H9 (cell line): ENCODE measurements around the gene NFASC. TPM values are rescaled to one million over a fixed set of nuclear protein-coding genes. Genes with fewer than 3 reads are reported as not detected.

ENCODE experiments used
- DNase-seq: peaks from one replicate; pipeline ENCODE4 v3.0.0-alpha.2; 2017
- H2AFZ ChIP-seq: one replicate; pipeline ENCODE4 v1.6.1; 2013; ENCODE audit warnings: mild to moderate bottlenecking, low read length, control low read depth, moderate library complexity
- H2AK5ac ChIP-seq: 2 replicates; pipeline ENCODE4 v1.6.1; 2013; ENCODE audit warnings: low read length, control low read depth, mixed read lengths; ENCODE audit not compliant: insufficient read length
- H2BK120ac ChIP-seq: one replicate; pipeline ENCODE4 v1.6.1; 2013; ENCODE audit warnings: low read depth, mild to moderate bottlenecking, low read length, control low read depth, inconsistent platforms; ENCODE audit not compliant: poor library complexity, severe bottlenecking
- H2BK12ac ChIP-seq: 2 replicates; pipeline ENCODE4 v1.6.1; 2013; ENCODE audit warnings: low read length, control low read depth, mixed read lengths, low read depth; ENCODE audit not compliant: insufficient read length
- H2BK15ac ChIP-seq: 2 replicates; pipeline ENCODE4 v1.6.1; 2013; ENCODE audit warnings: low read depth, low read length, control low read depth
- H2BK20ac ChIP-seq: one replicate; pipeline ENCODE4 v1.6.1; 2013; ENCODE audit warnings: low read depth, mild to moderate bottlenecking, low read length, control low read depth, inconsistent platforms; ENCODE audit not compliant: poor library complexity, severe bottlenecking
- H2BK5ac ChIP-seq: 2 replicates; pipeline ENCODE4 v1.6.1; 2013; ENCODE audit warnings: low read length, control low read depth, mixed read lengths; ENCODE audit not compliant: insufficient read length
- H3K14ac ChIP-seq: 2 replicates; pipeline ENCODE4 v1.6.1; 2013; ENCODE audit warnings: low read length, control low read depth; ENCODE audit not compliant: insufficient read depth
- H3K18ac ChIP-seq: 2 replicates; pipeline ENCODE4 v1.6.1; 2013; ENCODE audit warnings: low read depth, mild to moderate bottlenecking, mixed read lengths, low read length, control low read depth; ENCODE audit not compliant: insufficient read length
- H3K23ac ChIP-seq: 2 replicates; pipeline ENCODE4 v1.6.1; 2013; ENCODE audit warnings: low read length, control low read depth, mixed read lengths, low read depth; ENCODE audit not compliant: insufficient read length
- H3K23me2 ChIP-seq: 2 replicates; pipeline ENCODE4 v1.6.1; 2013; ENCODE audit warnings: low read depth, mild to moderate bottlenecking, mixed read lengths, low read length, control low read depth; ENCODE audit not compliant: insufficient read length, poor library complexity, severe bottlenecking
- H3K27ac ChIP-seq: 2 replicates; pipeline ENCODE4 v1.5.1; 2013; ENCODE audit warnings: low read length, control low read depth, mixed read lengths, low read depth; ENCODE audit not compliant: insufficient read length
- H3K27me3 ChIP-seq: 2 replicates; pipeline ENCODE4 v1.6.1; 2013; ENCODE audit warnings: low read length, control low read depth, inconsistent platforms; ENCODE audit not compliant: insufficient read depth
- H3K4ac ChIP-seq: 2 replicates; pipeline ENCODE4 v1.6.1; 2013; ENCODE audit warnings: low read depth, mild to moderate bottlenecking, control low read depth, inconsistent platforms, low read length, moderate library complexity
- H3K4me1 ChIP-seq: 2 replicates; pipeline ENCODE4 v1.6.1; 2013; ENCODE audit warnings: low read length, control low read depth, inconsistent platforms; ENCODE audit not compliant: insufficient read depth
- H3K4me2 ChIP-seq: 2 replicates; pipeline ENCODE4 v1.6.1; 2013; ENCODE audit warnings: low read length, control low read depth, mixed read lengths; ENCODE audit not compliant: insufficient read length, insufficient read depth
- H3K56ac ChIP-seq: 2 replicates; pipeline ENCODE4 v1.6.1; 2013; ENCODE audit warnings: low read depth, mild to moderate bottlenecking, mixed read lengths, low read length, control low read depth; ENCODE audit not compliant: insufficient read length
- H3K79me1 ChIP-seq: 2 replicates; pipeline ENCODE4 v1.6.1; 2013; ENCODE audit warnings: low read depth, mild to moderate bottlenecking, moderate library complexity, low read length, control low read depth, inconsistent platforms; ENCODE audit not compliant: insufficient read depth, poor library complexity, severe bottlenecking
- H3K79me2 ChIP-seq: 2 replicates; pipeline ENCODE4 v1.6.1; 2013; ENCODE audit warnings: low read length, control low read depth, inconsistent platforms; ENCODE audit not compliant: insufficient read depth
- H3K9ac ChIP-seq: 2 replicates; pipeline ENCODE4 v1.6.1; 2013; ENCODE audit warnings: low read length, control low read depth, mixed read lengths; ENCODE audit not compliant: insufficient read length; ENCODE audit errors: extremely low read depth
- H3K9me3 ChIP-seq: one replicate; pipeline ENCODE4 v1.6.1; 2013; ENCODE audit warnings: low read depth, low read length, inconsistent platforms; ENCODE audit not compliant: control insufficient read depth
- H3T11ph ChIP-seq: one replicate; pipeline ENCODE4 v1.6.1; 2013; ENCODE audit warnings: mild to moderate bottlenecking, low read length, control low read depth, inconsistent platforms
- H4K20me1 ChIP-seq: one replicate; pipeline ENCODE4 v1.6.1; 2013; ENCODE audit not compliant: control insufficient read depth, insufficient read length, insufficient read depth
- H4K5ac ChIP-seq: 2 replicates; pipeline ENCODE4 v1.6.1; 2013; ENCODE audit warnings: low read depth, mild to moderate bottlenecking, mixed read lengths, low read length, control low read depth; ENCODE audit not compliant: insufficient read length
- H4K8ac ChIP-seq: replicated peaks from 2 replicates; pipeline ENCODE4 v1.6.1; 2013; ENCODE audit warnings: low read length, control low read depth, mixed read lengths, low read depth; ENCODE audit not compliant: insufficient read length
- H4K91ac ChIP-seq: 2 replicates; pipeline ENCODE4 v1.6.1; 2013; ENCODE audit warnings: low read depth, mild to moderate bottlenecking, moderate library complexity, mixed read lengths, low read length, control low read depth; ENCODE audit not compliant: insufficient read length
- H3K27ac Mint-ChIP-seq, 3 experiments: 2 replicates in 2 of 3; 3 replicates in 1 of 3; pipeline ENCODE4 v1.8.0; 2020 to 2021; ENCODE audit warnings: mixed read lengths in 3 of 3, mild to moderate bottlenecking in 1 of 3, moderate library complexity in 1 of 3
- H3K27me3 Mint-ChIP-seq: 2 replicates; pipeline ENCODE4 v1.8.0; 2021; ENCODE audit warnings: low read depth, mild to moderate bottlenecking, moderate library complexity, mixed read lengths
- H3K36me3 Mint-ChIP-seq, 3 experiments: 2 replicates in 2 of 3; 3 replicates in 1 of 3; pipeline ENCODE4 v1.8.0; 2020 to 2021; ENCODE audit warnings: low read depth in 3 of 3, mixed read lengths in 3 of 3; ENCODE audit not compliant: insufficient read depth in 1 of 3
- H3K4me1 Mint-ChIP-seq, 2 experiments: 2 replicates each; pipeline ENCODE4 v1.8.0; 2020; ENCODE audit warnings: mixed read lengths in 2 of 2
- H3K4me3 Mint-ChIP-seq, 2 experiments: 2 replicates in 1 of 2; 3 replicates in 1 of 2; pipeline ENCODE4 v1.8.0; 2020 to 2021; ENCODE audit warnings: mild to moderate bottlenecking in 2 of 2, mixed read lengths in 2 of 2, moderate library complexity in 1 of 2
- H3K9me3 Mint-ChIP-seq, 2 experiments: 2 replicates in 1 of 2; 3 replicates in 1 of 2; pipeline ENCODE4 v1.8.0; 2020; ENCODE audit warnings: mild to moderate bottlenecking in 2 of 2, mixed read lengths in 2 of 2, moderate library complexity in 1 of 2
- CTCF ChIP-seq: fragments of 200-600 bp; sonication (generic); conservative IDR thresholded peaks from 3 replicates; pipeline ENCODE4 v1.8.0; 2021; ENCODE audit warnings: antibody characterized with exemption, mild to moderate bottlenecking
- WGBS: extraction: QIAGEN DNeasy Blood & Tissue Kit; methylation state at CpG from one replicate; pipeline ENCODE4 v1.1.7; 2013; ENCODE audit warnings: missing lambda C conversion rate, low lambda C conversion rate, mixed read lengths; ENCODE audit not compliant: insufficient read length; ENCODE audit errors: extremely low coverage; 5-methylcytosine and 5-hydroxymethylcytosine counted together
- total RNA-seq: library from RNA; stranded (reverse); gene quantifications from 2 replicates; pipeline ENCODE4 v1.2.1, GENCODE V29; 2021

The NFASC gene
- total RNA-seq, 1 experiment from 2014 or later = 5.0 TPM

- Histone ChIP-seq H3K79me1 (no peaks in the 10 kb centered on the region), H4K20me1 (no peaks in the 10 kb centered on the region), H3K4me2 (no peak overlapping the region), H3K23me2 (no peaks in the 10 kb centered on the region), H3K9me3 (no peaks in the 10 kb centered on the region), H3K27ac (no peak overlapping the region), H3K14ac (no peak overlapping the region), H3K27me3 (no peaks in the 10 kb centered on the region), H3K18ac (no peak overlapping the region), H2BK12ac (no peak overlapping the region), H3K56ac (no peak overlapping the region), H4K5ac (no peak overlapping the region), H2BK20ac (no peak overlapping the region), H3K79me2 (no peaks in the 10 kb centered on the region), H3K4me1 (peaks cover 2% of the 10 kb centered on the region; the same call in 1 of the 2 replicates), H4K91ac (no peak overlapping the region), H2BK15ac (no peak overlapping the region), H2BK120ac (no peak overlapping the region), H4K8ac (no peak overlapping the region), H3T11ph (no peak overlapping the region), H3K23ac (no peak overlapping the region), H2AK5ac (no peak overlapping the region), H3K4ac (no peak overlapping the region), H2BK5ac (no peak overlapping the region), H2AFZ (no peak overlapping the region), H3K9ac (no peak overlapping the region)
- DNase-seq = no peak
- Mint-ChIP-seq H3K27ac (no peak overlapping the region), H3K4me1 (peaks cover 9 to 11% of the 10 kb centered on the region in 2 experiments), H3K27me3 (no peaks in the 10 kb centered on the region), H3K4me3 (no peak overlapping the region), H3K9me3 (no peaks in the 10 kb centered on the region), H3K36me3 (no peaks in the 10 kb centered on the region)
- WGBS = no CpG with 5 or more reads among the region's 5 CpGs
- TF ChIP-seq CTCF = no peak
These were observed 7.6 kb upstream of the NFASC start for GRCh38 chr1:204863024-204863423.
